NCI-H2196 (cell line): Measurements from ENCODE around the gene DCAF6.
A peak's percentile ranks its signal among the peaks of the same experiment; 100 is the strongest.

Source experiments
- DNase-seq: peaks from one replicate; lab custom pipeline; 2025; ENCODE audit not compliant: unreplicated experiment; lab: John Stamatoyannopoulos, UW

Gene DCAF6

GRCh38 chr1:168083456-168084325, 147.2 kb downstream of the DCAF6 start:
- DNase-seq: no peak

GRCh38 chr1:168084396-168085231, 148.1 kb downstream of the DCAF6 start:
- peak; percentile 35 for DNase-seq

- DNase-seq: no peak
Observed at GRCh38 chr1:168085401-168085872, 149.0 kb downstream of the DCAF6 start.

- DNase-seq: no peak
Observed at GRCh38 chr1:168086438-168086837, 150.0 kb downstream of the DCAF6 start.

GRCh38 chr1:168087696-168088095, 151.2 kb downstream of the DCAF6 start:
- DNase-seq: no peak

- DNase-seq: no peak
Observed at GRCh38 chr1:168088511-168089325, 152.2 kb downstream of the DCAF6 start.

GRCh38 chr1:168089326-168089978, 153.0 kb downstream of the DCAF6 start:
- DNase-seq: no peak

- no peak for DNase-seq
Observed at GRCh38 chr1:168089979-168090337, 153.5 kb downstream of the DCAF6 start.

GRCh38 chr1:168090395-168090794, 153.9 kb downstream of the DCAF6 start:
- DNase-seq: no peak

- no peak for DNase-seq
Observed at GRCh38 chr1:168091063-168091462, 154.6 kb downstream of the DCAF6 start.

GRCh38 chr1:168091720-168092550, 155.5 kb downstream of the DCAF6 start:
- DNase-seq: no peak

GRCh38 chr1:168092566-168093355, 156.3 kb downstream of the DCAF6 start:
- peak; percentile 16 for DNase-seq

GRCh38 chr1:168093616-168094015, 157.1 kb downstream of the DCAF6 start:
- no peak for DNase-seq

GRCh38 chr1:168095476-168095875, 159.0 kb downstream of the DCAF6 start:
- DNase-seq: no peak

GRCh38 chr1:168096296-168097165, 160.0 kb downstream of the DCAF6 start:
- DNase-seq: no peak

GRCh38 chr1:168097921-168098528, 161.5 kb downstream of the DCAF6 start:
- DNase-seq: no peak

GRCh38 chr1:168098534-168099320, 162.2 kb downstream of the DCAF6 start:
- DNase-seq: no peak
